GM12872 (cell line): ENCODE measurements around the gene SEMA3G.

Source experiments
- TF ChIP-seq, protein P1 (sequence below): IDR thresholded peaks from 3 replicates; pipeline ENCODE4 v1.5.1; 2011; ENCODE audit warnings: low read depth, mild to moderate bottlenecking, low read length, moderate library complexity; ENCODE audit not compliant: insufficient read depth

The SEMA3G gene

DNA sequence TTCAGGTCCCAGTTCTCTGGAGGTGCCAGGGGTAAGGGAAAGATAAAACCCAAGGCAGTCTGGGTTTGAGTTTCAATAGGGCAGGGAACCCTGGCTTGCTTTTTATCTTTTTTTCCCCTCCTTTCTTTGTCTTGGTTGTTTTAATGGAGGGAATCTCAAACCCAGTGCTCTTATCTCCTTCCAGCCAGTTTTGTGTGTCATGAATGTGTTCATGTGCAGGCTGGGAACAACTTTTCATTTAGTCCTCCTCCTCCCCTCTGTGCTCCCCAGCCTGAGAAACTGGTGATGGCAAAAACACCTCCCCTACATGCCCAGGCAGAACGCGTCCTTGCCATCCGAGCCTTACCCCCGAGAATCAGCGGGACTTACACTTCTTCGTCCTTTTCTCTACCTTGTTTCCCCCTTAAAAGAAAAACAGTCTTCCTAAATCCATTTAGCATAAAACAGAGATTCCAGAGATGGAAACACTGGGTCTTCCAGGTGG, 10.9 kb downstream of the SEMA3G start:
- TF ChIP-seq, protein P1, sequence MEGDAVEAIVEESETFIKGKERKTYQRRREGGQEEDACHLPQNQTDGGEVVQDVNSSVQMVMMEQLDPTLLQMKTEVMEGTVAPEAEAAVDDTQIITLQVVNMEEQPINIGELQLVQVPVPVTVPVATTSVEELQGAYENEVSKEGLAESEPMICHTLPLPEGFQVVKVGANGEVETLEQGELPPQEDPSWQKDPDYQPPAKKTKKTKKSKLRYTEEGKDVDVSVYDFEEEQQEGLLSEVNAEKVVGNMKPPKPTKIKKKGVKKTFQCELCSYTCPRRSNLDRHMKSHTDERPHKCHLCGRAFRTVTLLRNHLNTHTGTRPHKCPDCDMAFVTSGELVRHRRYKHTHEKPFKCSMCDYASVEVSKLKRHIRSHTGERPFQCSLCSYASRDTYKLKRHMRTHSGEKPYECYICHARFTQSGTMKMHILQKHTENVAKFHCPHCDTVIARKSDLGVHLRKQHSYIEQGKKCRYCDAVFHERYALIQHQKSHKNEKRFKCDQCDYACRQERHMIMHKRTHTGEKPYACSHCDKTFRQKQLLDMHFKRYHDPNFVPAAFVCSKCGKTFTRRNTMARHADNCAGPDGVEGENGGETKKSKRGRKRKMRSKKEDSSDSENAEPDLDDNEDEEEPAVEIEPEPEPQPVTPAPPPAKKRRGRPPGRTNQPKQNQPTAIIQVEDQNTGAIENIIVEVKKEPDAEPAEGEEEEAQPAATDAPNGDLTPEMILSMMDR: no peak

DNA sequence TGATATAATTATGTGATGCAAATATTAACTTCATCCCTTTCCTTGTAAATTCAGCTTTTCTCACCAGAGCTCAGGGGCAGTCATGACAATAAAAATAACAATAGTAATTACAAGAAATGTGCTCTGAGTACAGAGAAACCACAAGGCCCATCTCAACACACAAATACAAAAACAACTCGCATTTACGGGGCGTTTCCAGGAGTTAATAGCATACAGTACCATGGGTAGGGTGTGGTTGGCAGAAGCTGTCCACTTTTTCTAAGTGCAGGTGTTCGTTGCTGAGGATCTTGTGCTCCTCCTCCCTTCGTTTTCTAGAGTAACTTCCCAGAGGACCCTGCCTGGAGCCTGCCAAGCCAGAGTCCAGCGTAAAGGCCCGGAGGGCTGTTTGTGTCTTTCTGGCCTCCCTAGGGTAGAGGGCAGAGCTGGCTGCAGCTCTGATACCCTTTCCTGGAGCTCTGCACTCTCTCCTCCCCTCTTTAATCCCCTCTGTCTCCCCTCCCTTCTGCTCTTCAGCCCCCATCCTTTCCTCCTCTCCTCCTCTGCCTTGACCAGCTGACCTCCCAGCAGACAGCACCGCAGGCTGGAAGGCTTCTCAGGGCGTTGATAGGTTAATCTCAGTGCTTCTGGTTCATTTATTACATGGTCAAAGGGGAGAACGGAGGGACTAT, 11.4 kb downstream of the SEMA3G start:
- TF ChIP-seq, protein P1: no peak

DNA sequence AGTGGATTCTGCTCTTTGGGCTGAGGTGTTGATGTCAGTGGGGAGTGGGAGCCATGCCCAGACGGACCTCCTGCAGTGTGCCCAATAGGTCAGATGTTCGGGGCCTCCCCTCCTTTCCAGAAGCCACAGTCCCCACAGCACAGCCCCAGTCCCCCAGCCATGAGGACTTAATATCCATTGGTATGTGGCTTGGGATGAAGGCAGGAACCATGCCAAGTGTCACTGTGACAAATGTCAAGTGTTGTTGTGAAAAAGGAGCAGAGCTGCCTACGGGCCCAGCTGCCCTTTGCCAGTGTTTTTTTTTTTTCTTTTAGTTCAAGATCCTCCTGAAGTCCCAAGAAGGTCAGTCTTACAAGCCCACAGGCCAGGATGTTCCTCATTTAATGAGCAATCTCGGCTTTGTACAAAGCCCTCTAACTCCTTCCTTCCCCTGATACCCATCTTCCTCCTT, 12.2 kb downstream of the SEMA3G start:
- TF ChIP-seq, protein P1: no peak

DNA sequence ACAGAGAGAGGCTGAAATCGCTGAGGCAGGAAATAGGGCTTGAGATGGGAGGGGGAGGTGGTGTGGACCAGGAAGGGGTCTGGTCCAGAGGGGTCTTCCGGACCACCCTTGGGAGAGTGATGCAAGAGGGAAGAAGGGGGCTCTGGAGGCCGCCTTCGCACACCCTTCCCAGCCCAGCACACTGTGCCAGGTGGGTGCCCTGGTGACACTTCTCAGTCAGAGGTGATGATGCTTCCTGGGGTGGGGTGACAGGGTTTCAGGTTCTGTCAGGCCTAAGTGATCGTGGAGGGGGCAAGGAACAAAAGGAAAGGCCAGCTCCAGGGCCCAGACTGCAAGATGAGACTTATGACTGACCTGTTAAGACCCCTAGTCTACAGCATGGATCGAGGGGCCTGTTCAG, 12.7 kb downstream of the SEMA3G start:
- TF ChIP-seq, protein P1: no peak

DNA sequence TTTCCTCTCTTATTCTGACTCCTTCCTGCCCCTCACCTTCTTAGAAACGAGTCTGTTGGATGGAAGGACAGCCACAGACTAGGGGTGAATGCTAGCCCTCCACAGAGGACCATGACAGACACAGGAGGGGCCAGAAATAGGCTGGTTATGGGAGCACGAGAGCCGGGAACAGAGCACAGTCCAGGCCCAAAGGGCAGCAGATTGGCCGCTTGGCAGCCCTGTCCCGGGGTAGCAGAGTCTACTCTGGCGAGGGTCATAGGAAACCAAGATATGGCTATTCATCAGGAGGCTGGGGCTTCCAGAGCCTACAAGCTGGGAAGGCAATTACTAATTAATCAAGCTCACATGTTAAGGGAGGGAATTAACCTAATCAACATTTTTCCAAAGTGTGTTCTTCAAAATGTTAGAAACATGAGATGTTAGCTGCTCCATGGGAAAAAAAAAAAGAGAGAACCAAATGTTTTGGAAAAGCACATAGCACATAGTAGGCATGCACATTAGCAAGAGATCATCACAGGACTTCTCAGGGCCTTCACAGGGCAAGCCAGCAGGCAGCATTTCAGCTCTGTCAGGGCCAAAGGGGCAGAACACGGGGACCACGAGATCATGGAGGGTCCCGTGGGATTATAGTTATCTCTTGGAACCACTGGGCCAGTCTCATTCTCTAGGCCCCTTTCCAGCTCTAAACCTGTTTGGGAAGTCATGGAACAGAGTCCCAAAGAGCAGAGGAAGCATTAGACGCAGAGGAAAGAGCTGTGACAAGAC, 13.3 kb downstream of the SEMA3G start:
- TF ChIP-seq, protein P1: no peak

DNA sequence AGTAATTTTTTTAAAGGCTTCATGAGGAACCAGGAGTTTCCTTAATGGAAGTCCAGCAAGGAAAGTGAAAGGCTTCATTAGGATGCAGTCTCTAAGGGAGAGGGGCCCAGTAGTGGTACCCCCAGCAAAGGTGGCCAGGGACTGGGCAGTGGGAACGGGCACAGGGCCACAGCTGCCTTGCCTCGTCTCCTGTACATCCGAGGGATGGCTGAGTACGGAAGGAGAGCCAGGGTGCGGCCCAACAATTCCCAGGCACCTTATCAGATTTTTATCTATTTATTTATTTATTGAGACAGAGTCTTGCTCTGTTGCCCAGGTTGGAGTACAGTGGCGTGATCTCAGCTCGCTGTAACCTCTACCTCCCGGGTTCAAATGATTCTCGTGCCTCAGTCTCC, 14.5 kb downstream of the SEMA3G start:
- TF ChIP-seq, protein P1: no peak

DNA sequence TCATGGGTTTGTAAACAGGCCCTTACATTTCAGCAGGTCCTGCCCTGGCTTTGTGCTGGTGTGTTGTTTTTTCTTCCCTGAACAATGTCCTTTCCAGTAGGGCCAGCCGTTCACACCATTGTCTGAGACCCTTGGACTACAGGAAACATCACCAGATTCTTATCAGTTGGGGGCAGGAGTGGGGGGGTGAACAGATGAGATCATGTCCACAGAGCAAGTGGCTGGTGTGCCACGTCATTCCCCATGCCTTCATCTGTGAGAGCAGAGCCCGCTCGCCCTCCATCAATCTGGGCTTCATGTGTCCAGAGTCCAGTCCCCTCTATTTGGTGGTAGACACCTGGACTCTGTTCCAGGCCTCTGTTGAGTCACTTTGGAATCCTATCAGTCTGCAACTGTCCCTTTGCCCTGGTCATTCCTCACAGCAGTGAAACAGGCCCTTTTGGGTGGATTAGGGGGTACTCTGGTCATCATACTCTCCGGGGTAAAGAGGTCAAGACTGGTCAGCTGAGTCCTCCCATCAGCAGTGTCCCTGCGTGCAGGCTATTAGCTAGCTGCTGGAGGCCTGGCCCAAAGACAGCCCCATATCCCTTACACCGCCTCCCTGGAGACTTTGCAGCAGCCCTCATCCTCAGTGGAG, 15.0 kb downstream of the SEMA3G start:
- TF ChIP-seq, protein P1: no peak
